ENCODE data around the gene ETHE1. TPM values are rescaled to one million over a fixed set of nuclear protein-coding genes. Genes with fewer than 3 reads are reported as not detected.

Gene ETHE1
- total and polyA plus RNA-seq, 2 donors from 2014 or later = 61.3 to 81.8 TPM

DNA sequence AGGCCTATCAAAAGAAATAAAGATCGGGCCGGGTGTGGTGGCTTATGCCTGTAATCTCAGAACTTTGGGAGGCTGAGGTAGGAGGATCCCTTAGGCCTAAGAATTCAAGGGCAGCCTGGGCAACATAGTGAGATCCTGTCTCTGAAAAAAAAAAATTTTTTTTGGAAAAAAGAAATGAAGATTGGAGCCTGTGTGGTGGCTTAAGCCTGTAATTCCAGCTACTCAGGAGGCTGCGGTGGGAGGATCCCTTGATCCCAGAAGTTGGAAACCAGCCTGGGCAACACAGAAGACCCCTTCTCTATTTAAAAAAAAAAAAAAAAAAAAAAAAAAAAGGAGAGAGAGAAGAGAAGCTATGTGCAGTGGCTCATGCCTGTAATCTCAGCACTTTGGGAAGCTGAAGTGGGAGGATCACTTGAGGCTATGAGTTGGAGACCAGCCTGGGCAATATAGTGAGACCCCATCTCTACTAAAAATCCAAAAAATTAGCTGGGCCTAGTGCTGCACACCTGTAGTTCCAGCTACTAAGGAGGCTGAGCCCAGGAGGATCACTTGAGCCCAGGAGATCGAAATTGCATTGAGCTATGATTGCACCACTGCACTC lies 46.9 kb downstream of the ETHE1 start:
- TF ChIP-seq, protein P1, sequence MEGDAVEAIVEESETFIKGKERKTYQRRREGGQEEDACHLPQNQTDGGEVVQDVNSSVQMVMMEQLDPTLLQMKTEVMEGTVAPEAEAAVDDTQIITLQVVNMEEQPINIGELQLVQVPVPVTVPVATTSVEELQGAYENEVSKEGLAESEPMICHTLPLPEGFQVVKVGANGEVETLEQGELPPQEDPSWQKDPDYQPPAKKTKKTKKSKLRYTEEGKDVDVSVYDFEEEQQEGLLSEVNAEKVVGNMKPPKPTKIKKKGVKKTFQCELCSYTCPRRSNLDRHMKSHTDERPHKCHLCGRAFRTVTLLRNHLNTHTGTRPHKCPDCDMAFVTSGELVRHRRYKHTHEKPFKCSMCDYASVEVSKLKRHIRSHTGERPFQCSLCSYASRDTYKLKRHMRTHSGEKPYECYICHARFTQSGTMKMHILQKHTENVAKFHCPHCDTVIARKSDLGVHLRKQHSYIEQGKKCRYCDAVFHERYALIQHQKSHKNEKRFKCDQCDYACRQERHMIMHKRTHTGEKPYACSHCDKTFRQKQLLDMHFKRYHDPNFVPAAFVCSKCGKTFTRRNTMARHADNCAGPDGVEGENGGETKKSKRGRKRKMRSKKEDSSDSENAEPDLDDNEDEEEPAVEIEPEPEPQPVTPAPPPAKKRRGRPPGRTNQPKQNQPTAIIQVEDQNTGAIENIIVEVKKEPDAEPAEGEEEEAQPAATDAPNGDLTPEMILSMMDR (IDR thresholded peaks at IDR 0.05; ENCODE audit: borderline replicate concordance, extremely low read depth, insufficient read depth) = no peak
- Histone ChIP-seq H3K4me3 (ENCODE audit: low read length in 3 of 3) (no peak overlapping the region), H3K4me1 (ENCODE audit: control insufficient read depth in 2 of 3, insufficient read depth in 2 of 3, low read depth in 1 of 3, low read length in 3 of 3) (no peaks in the 10 kb centered on the region), H3K27ac (ENCODE audit: low read depth in 2 of 2, low read length in 2 of 2) (no peak overlapping the region), H3K27me3 (ENCODE audit: control insufficient read depth, insufficient read depth, low read length) (no peaks in the 10 kb centered on the region), H3K9ac (ENCODE audit: low read length in 3 of 3) (no peak overlapping the region), H3K36me3 (ENCODE audit: control insufficient read depth in 2 of 3, insufficient read depth in 3 of 3, low read length in 3 of 3) (peaks cover 0 to 5% (median 0%) of the 10 kb centered on the region in 3 donors), H3K9me3 (ENCODE audit: control insufficient read depth in 2 of 3, insufficient read depth in 1 of 3, low read length in 3 of 3) (no peaks in the 10 kb centered on the region)
- DNase-seq (peak in 1 of 5 donors; percentile 2), FAIRE-seq (no peak)
- intact Hi-C loops (cut with DNase I) = no loop called here

DNA sequence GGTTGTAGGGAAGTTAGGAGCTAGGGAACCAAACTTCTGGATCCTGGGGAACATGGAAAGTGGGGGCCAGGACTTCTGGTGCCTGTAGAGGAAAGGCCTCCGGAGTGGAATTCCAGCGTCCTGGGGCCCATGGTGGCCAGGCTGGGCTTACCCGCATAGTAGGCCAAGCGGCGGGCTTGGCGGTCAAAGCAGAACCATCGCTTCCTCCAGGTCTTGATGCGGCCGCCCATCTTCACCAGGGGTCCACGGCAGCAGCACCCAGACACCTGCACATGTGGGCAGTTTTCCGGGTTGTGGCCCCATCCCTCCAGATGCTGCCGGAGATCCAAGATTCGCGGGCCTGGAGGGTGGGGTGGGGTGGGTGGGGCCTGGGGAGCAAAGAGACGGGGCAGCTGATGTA lies 47.8 kb downstream of the ETHE1 start:
- Histone ChIP-seq H3K4me3 (ENCODE audit: low read length in 3 of 3) (no peak overlapping the region), H3K36me3 (ENCODE audit: control insufficient read depth in 2 of 3, insufficient read depth in 3 of 3, low read length in 3 of 3) (peaks cover 0 to 5% (median 0%) of the 10 kb centered on the region in 3 donors), H3K9ac (ENCODE audit: low read length in 3 of 3) (no peak overlapping the region), H3K27ac (ENCODE audit: low read depth in 2 of 2, low read length in 2 of 2) (no peak overlapping the region), H3K9me3 (ENCODE audit: control insufficient read depth in 2 of 3, insufficient read depth in 1 of 3, low read length in 3 of 3) (no peaks in the 10 kb centered on the region), H3K27me3 (ENCODE audit: control insufficient read depth, insufficient read depth, low read length) (no peaks in the 10 kb centered on the region), H3K4me1 (ENCODE audit: control insufficient read depth in 2 of 3, insufficient read depth in 2 of 3, low read depth in 1 of 3, low read length in 3 of 3) (no peaks in the 10 kb centered on the region)
- DNase-seq (peak in 1 of 5 donors; percentile 51), FAIRE-seq (no peak)
- TF ChIP-seq, protein P1 (IDR thresholded peaks at IDR 0.05; ENCODE audit: borderline replicate concordance, extremely low read depth, insufficient read depth) = no peak
- intact Hi-C loops (cut with DNase I) = no loop called here

DNA sequence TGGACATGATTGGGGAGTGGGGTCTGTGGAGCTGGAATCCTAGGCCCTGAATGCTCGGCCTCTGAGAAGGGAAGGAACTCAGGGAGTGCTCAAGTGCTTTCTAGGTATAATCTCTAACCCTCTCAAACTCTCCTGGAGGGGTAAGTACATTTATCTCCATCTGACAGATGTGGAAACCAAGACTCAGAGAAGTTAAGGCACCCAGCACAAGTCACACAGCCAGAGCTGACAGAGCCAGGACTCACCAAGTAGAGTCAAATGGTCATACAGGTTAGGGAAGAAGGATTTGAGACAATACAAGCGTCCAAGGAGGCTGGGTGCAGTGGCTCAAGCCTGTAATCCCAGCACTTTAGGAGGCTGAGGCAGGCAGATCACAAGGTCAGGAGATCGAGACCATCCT lies 48.7 kb downstream of the ETHE1 start:
- H3K4me3 ChIP-seq (ENCODE audit: low read length in 3 of 3) = no peak overlapping the region
- H3K27me3 ChIP-seq (ENCODE audit: control insufficient read depth, insufficient read depth, low read length) = no peaks in the 10 kb centered on the region
- no peaks in the 10 kb centered on the region for H3K4me1 ChIP-seq (ENCODE audit: control insufficient read depth in 2 of 3, insufficient read depth in 2 of 3, low read depth in 1 of 3, low read length in 3 of 3)
- no peaks in the 10 kb centered on the region for H3K9me3 ChIP-seq (ENCODE audit: control insufficient read depth in 2 of 3, insufficient read depth in 1 of 3, low read length in 3 of 3)
- intact Hi-C loops (cut with DNase I) = no loop called here
- H3K27ac ChIP-seq (ENCODE audit: low read depth in 2 of 2, low read length in 2 of 2) = no peak overlapping the region
- H3K36me3 ChIP-seq (ENCODE audit: control insufficient read depth in 2 of 3, insufficient read depth in 3 of 3, low read length in 3 of 3) = peaks cover 0 to 5% (median 0%) of the 10 kb centered on the region in 3 donors
- DNase-seq = peak in 1 of 5 donors; percentile 6
- no peak for FAIRE-seq
- no peak overlapping the region for H3K9ac ChIP-seq (ENCODE audit: low read length in 3 of 3)
- TF ChIP-seq, protein P1 (IDR thresholded peaks at IDR 0.05; ENCODE audit: borderline replicate concordance, extremely low read depth, insufficient read depth) = no peak

DNA sequence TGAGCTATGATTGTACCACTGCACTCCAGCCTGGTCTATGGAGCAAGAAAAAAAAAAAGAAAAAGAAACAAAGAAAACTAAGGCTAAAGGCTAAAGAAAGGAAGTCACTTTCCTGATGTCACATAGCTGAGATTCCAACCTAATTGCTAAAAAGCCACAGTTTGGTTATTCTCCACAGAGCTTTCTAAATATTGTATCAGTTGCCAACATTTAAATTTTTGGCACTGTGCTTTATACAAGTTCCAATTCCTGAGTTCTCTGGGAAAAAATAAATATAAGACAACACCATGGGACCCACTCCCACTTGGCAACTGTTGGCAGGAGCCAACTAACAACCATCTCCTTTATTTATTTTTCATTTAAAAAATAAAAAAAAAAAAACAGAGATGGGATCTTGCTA lies 50.4 kb downstream of the ETHE1 start:
- no peak overlapping the region for H3K4me3 ChIP-seq (ENCODE audit: low read length in 3 of 3)
- H3K36me3 ChIP-seq (ENCODE audit: control insufficient read depth in 2 of 3, insufficient read depth in 3 of 3, low read length in 3 of 3) = peaks cover 0 to 5% (median 0%) of the 10 kb centered on the region in 3 donors
- FAIRE-seq (no peak), DNase-seq (peak in 1 of 5 donors; percentile 55)
- H3K9me3 ChIP-seq (ENCODE audit: control insufficient read depth in 2 of 3, insufficient read depth in 1 of 3, low read length in 3 of 3) = no peaks in the 10 kb centered on the region
- no peaks in the 10 kb centered on the region for H3K4me1 ChIP-seq (ENCODE audit: control insufficient read depth in 2 of 3, insufficient read depth in 2 of 3, low read depth in 1 of 3, low read length in 3 of 3)
- H3K27ac ChIP-seq (ENCODE audit: low read depth in 2 of 2, low read length in 2 of 2) = no peak overlapping the region
- intact Hi-C loops (cut with DNase I) = no loop called here
- H3K9ac ChIP-seq (ENCODE audit: low read length in 3 of 3) = no peak overlapping the region
- TF ChIP-seq, protein P1 (IDR thresholded peaks at IDR 0.05; ENCODE audit: borderline replicate concordance, extremely low read depth, insufficient read depth) = no peak
- no peaks in the 10 kb centered on the region for H3K27me3 ChIP-seq (ENCODE audit: control insufficient read depth, insufficient read depth, low read length)

All from kidney (tissue), 14 donors.